GM23338 (cell line): ENCODE measurements around the gene GNB4. TPM values are rescaled to one million over a fixed set of nuclear protein-coding genes. Genes with fewer than 3 reads are reported as not detected.

Experiments used
- ATAC-seq: fragments of 200-7000 bp; cut with Tn5 transposase; 3 replicates; pipeline ENCODE4 v1.9.1; 2020
- DNase-seq: peaks from one replicate; pipeline ENCODE4 v3.0.0-alpha.2; 2015; ENCODE audit warnings: low spot score
- H2AFZ ChIP-seq: fragments of 200-600 bp; sonication (generic); 2 replicates; pipeline ENCODE4 v1.8.0; 2016; ENCODE audit warnings: antibody characterized with exemption, mild to moderate bottlenecking, moderate library complexity
- H3F3A ChIP-seq: fragments of 200-600 bp; sonication (generic); replicated peaks from 2 replicates; pipeline ENCODE4 v1.8.0; 2017; ENCODE audit warnings: antibody characterized with exemption, mixed run types, low read depth
- H3K27ac ChIP-seq: fragments of 200-600 bp; sonication (generic); 2 replicates; pipeline ENCODE4 v1.6.1; 2016; ENCODE audit warnings: low read depth
- H3K27me3 ChIP-seq: fragments of 200-600 bp; sonication (generic); 2 replicates; pipeline ENCODE4 v1.8.0; 2016; ENCODE audit warnings: mild to moderate bottlenecking, mixed run types, moderate library complexity; ENCODE audit not compliant: insufficient read depth
- H3K36me3 ChIP-seq: fragments of 200-600 bp; sonication (generic); 2 replicates; pipeline ENCODE4 v1.8.0; 2016; ENCODE audit warnings: mild to moderate bottlenecking; ENCODE audit not compliant: insufficient read depth
- H3K4me1 ChIP-seq: fragments of 200-600 bp; sonication (generic); 2 replicates; pipeline ENCODE4 v1.8.0; 2016; ENCODE audit warnings: mild to moderate bottlenecking, moderate library complexity; ENCODE audit not compliant: insufficient read depth
- H3K4me2 ChIP-seq: fragments of 200-600 bp; sonication (generic); 2 replicates; pipeline ENCODE4 v1.7.1; 2017; ENCODE audit warnings: mixed run types
- H3K4me3 ChIP-seq: fragments of 200-600 bp; sonication (generic); 2 replicates; pipeline ENCODE4 v1.6.1; 2016; ENCODE audit warnings: mixed run types
- H3K79me2 ChIP-seq: fragments of 200-600 bp; sonication (generic); replicated peaks from 2 replicates; pipeline ENCODE4 v1.8.0; 2017; ENCODE audit warnings: mild to moderate bottlenecking; ENCODE audit not compliant: insufficient read depth
- H3K9me2 ChIP-seq: fragments of 200-600 bp; sonication (generic); 2 replicates; pipeline ENCODE4 v1.8.0; 2017; ENCODE audit not compliant: insufficient read depth
- H4K20me1 ChIP-seq: fragments of 200-600 bp; sonication (generic); replicated peaks from 2 replicates; pipeline ENCODE4 v1.8.0; 2017; ENCODE audit warnings: mild to moderate bottlenecking; ENCODE audit not compliant: insufficient read depth
- H3K27ac Mint-ChIP-seq: 2 replicates; pipeline ENCODE4 v1.8.0; 2020; ENCODE audit warnings: inconsistent platforms, mild to moderate bottlenecking, moderate library complexity, mixed read lengths
- H3K27me3 Mint-ChIP-seq: 3 replicates; pipeline ENCODE4 v1.8.0; 2022; ENCODE audit warnings: low read depth, mild to moderate bottlenecking, moderate library complexity, mixed read lengths, inconsistent platforms; ENCODE audit not compliant: insufficient read depth, poor library complexity
- H3K36me3 Mint-ChIP-seq: 3 replicates; pipeline ENCODE4 v1.8.0; 2021; ENCODE audit warnings: low read depth, mild to moderate bottlenecking, inconsistent platforms, moderate library complexity, mixed read lengths
- H3K4me1 Mint-ChIP-seq: 3 replicates; pipeline ENCODE4 v1.8.0; 2020; ENCODE audit warnings: mild to moderate bottlenecking, inconsistent platforms, mixed read lengths
- H3K4me3 Mint-ChIP-seq: 3 replicates; pipeline ENCODE4 v1.8.0; 2021; ENCODE audit warnings: moderate library complexity, mild to moderate bottlenecking, inconsistent platforms, mixed read lengths
- H3K9me3 Mint-ChIP-seq: 3 replicates; pipeline ENCODE4 v1.8.0; 2020; ENCODE audit warnings: moderate library complexity, mild to moderate bottlenecking, inconsistent platforms, mixed read lengths
- CREB1 ChIP-seq: fragments of 250-450 bp; sonication (Bioruptor Pico); IDR thresholded peaks from 2 replicates; pipeline ENCODE4 v1.5.0; 2020; ENCODE audit warnings: low read depth, mild to moderate bottlenecking, moderate library complexity
- EZH2phosphoT487 ChIP-seq: fragments of 200-600 bp; sonication (generic); IDR thresholded peaks from one replicate; pipeline ENCODE4 v1.8.1; 2018; ENCODE audit warnings: antibody characterized with exemption; ENCODE audit not compliant: unreplicated experiment
- JUNB ChIP-seq: IDR thresholded peaks from one replicate; pipeline ENCODE4 v1.6.1; 2016; ENCODE audit warnings: antibody characterized with exemption; ENCODE audit not compliant: unreplicated experiment
- POLR2AphosphoS5 ChIP-seq: IDR thresholded peaks from 2 replicates; pipeline ENCODE4 v1.6.1; 2016; ENCODE audit warnings: antibody characterized with exemption, low read depth
- polyA plus RNA-seq: library from polyadenylated mRNA; unstranded; fragments of >200 nt; fragmentation: Nextera tagmentation; extraction: Ambion mirVana; gene quantifications from 2 replicates; pipeline ENCODE4 v1.2.1, GENCODE V29; 2016
- total RNA-seq: library from RNA; depleted of rRNA; stranded (reverse); fragments of >200 nt; shearing (Covaris generic); gene quantifications from 2 replicates; pipeline ENCODE4 v1.2.3, GENCODE V29; 2014
- TF ChIP-seq, protein P1 (sequence below): IDR thresholded peaks from one replicate; pipeline ENCODE4 v1.6.1; 2018; ENCODE audit warnings: antibody characterized with exemption; ENCODE audit not compliant: unreplicated experiment
- TF ChIP-seq, protein P2 (sequence below): fragments of 250-450 bp; sonication (Bioruptor Pico); IDR thresholded peaks from 2 replicates; pipeline ENCODE4 v1.5.0; 2020; ENCODE audit warnings: mild to moderate bottlenecking, moderate library complexity

The GNB4 gene
- total and polyA plus RNA-seq, 2 experiments from 2014 or later, result 11.3 to 28.4 TPM

DNA sequence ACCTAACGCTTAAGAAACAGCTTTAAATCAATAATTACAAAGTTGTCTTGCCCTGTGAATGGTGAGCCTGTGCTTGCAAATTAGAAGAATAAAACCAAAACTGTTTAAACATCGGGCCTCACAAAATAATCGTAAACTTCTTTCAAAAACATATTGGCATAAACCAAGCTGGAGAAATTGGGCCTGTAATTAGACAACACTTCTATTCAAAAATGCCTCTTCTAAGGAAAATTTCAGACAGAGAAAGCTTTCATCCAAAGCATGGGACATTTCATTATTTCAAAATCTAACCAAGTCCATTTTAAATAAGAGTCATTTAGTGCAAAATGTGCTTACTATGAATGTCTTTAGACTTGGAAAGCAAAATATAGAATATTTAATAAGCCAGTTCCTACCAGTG, 35.5 kb upstream of the GNB4 start:
- Histone ChIP-seq H2AFZ (peak overlapping the region; percentile 72; the same call in 1 of the 2 replicates), H3K27me3 (no peaks in the 10 kb centered on the region), H3K36me3 (no peaks in the 10 kb centered on the region), H3K4me1 (no peaks in the 10 kb centered on the region), H3K4me3 (no peak overlapping the region), H3K27ac (no peak overlapping the region), H3K79me2 (no peaks in the 10 kb centered on the region), H3K9me2 (no peaks in the 10 kb centered on the region), H3K4me2 (no peak overlapping the region), H4K20me1 (no peaks in the 10 kb centered on the region), H3F3A (no peaks in the 10 kb centered on the region)
- no peak overlapping the region for H3K27ac Mint-ChIP-seq
- DNase-seq, result no peak
- TF ChIP-seq, protein P1, sequence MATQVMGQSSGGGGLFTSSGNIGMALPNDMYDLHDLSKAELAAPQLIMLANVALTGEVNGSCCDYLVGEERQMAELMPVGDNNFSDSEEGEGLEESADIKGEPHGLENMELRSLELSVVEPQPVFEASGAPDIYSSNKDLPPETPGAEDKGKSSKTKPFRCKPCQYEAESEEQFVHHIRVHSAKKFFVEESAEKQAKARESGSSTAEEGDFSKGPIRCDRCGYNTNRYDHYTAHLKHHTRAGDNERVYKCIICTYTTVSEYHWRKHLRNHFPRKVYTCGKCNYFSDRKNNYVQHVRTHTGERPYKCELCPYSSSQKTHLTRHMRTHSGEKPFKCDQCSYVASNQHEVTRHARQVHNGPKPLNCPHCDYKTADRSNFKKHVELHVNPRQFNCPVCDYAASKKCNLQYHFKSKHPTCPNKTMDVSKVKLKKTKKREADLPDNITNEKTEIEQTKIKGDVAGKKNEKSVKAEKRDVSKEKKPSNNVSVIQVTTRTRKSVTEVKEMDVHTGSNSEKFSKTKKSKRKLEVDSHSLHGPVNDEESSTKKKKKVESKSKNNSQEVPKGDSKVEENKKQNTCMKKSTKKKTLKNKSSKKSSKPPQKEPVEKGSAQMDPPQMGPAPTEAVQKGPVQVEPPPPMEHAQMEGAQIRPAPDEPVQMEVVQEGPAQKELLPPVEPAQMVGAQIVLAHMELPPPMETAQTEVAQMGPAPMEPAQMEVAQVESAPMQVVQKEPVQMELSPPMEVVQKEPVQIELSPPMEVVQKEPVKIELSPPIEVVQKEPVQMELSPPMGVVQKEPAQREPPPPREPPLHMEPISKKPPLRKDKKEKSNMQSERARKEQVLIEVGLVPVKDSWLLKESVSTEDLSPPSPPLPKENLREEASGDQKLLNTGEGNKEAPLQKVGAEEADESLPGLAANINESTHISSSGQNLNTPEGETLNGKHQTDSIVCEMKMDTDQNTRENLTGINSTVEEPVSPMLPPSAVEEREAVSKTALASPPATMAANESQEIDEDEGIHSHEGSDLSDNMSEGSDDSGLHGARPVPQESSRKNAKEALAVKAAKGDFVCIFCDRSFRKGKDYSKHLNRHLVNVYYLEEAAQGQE, result no peak
- peaks cover 7% of the 10 kb centered on the region for H3K4me1 Mint-ChIP-seq
- no peaks in the 10 kb centered on the region; the same call in 2 of the 3 replicates for H3K36me3 Mint-ChIP-seq
- H3K27me3 Mint-ChIP-seq, result no peaks in the 10 kb centered on the region
- ATAC-seq, result no peak
- no peak overlapping the region for H3K4me3 Mint-ChIP-seq
- H3K9me3 Mint-ChIP-seq, result peaks cover 12% of the 10 kb centered on the region

DNA sequence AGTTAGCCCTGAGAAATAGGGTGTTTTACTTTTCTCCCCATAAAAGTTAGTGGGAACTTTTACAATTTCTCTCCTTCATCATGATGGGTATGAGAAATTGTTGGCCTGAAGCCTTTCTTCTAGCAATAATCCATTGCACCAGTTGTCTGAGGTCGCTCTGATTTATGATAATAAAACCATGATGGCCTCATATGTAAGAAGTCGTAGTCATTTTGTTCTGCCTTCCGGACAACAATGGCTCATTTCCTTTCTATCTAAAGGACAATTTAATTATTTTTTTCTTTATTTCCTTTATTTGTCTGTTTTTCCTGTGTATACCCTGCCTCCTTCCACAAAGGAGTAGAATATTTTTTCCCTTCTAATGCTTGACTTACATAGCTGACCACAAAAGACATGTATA, 31.6 kb upstream of the GNB4 start:
- TF ChIP-seq POLR2AphosphoS5 (no peak), EZH2phosphoT487 (no peak), JUNB (no peak), CREB1 (CRISPR knock-in tag) (no peak)
- TF ChIP-seq, protein P2, sequence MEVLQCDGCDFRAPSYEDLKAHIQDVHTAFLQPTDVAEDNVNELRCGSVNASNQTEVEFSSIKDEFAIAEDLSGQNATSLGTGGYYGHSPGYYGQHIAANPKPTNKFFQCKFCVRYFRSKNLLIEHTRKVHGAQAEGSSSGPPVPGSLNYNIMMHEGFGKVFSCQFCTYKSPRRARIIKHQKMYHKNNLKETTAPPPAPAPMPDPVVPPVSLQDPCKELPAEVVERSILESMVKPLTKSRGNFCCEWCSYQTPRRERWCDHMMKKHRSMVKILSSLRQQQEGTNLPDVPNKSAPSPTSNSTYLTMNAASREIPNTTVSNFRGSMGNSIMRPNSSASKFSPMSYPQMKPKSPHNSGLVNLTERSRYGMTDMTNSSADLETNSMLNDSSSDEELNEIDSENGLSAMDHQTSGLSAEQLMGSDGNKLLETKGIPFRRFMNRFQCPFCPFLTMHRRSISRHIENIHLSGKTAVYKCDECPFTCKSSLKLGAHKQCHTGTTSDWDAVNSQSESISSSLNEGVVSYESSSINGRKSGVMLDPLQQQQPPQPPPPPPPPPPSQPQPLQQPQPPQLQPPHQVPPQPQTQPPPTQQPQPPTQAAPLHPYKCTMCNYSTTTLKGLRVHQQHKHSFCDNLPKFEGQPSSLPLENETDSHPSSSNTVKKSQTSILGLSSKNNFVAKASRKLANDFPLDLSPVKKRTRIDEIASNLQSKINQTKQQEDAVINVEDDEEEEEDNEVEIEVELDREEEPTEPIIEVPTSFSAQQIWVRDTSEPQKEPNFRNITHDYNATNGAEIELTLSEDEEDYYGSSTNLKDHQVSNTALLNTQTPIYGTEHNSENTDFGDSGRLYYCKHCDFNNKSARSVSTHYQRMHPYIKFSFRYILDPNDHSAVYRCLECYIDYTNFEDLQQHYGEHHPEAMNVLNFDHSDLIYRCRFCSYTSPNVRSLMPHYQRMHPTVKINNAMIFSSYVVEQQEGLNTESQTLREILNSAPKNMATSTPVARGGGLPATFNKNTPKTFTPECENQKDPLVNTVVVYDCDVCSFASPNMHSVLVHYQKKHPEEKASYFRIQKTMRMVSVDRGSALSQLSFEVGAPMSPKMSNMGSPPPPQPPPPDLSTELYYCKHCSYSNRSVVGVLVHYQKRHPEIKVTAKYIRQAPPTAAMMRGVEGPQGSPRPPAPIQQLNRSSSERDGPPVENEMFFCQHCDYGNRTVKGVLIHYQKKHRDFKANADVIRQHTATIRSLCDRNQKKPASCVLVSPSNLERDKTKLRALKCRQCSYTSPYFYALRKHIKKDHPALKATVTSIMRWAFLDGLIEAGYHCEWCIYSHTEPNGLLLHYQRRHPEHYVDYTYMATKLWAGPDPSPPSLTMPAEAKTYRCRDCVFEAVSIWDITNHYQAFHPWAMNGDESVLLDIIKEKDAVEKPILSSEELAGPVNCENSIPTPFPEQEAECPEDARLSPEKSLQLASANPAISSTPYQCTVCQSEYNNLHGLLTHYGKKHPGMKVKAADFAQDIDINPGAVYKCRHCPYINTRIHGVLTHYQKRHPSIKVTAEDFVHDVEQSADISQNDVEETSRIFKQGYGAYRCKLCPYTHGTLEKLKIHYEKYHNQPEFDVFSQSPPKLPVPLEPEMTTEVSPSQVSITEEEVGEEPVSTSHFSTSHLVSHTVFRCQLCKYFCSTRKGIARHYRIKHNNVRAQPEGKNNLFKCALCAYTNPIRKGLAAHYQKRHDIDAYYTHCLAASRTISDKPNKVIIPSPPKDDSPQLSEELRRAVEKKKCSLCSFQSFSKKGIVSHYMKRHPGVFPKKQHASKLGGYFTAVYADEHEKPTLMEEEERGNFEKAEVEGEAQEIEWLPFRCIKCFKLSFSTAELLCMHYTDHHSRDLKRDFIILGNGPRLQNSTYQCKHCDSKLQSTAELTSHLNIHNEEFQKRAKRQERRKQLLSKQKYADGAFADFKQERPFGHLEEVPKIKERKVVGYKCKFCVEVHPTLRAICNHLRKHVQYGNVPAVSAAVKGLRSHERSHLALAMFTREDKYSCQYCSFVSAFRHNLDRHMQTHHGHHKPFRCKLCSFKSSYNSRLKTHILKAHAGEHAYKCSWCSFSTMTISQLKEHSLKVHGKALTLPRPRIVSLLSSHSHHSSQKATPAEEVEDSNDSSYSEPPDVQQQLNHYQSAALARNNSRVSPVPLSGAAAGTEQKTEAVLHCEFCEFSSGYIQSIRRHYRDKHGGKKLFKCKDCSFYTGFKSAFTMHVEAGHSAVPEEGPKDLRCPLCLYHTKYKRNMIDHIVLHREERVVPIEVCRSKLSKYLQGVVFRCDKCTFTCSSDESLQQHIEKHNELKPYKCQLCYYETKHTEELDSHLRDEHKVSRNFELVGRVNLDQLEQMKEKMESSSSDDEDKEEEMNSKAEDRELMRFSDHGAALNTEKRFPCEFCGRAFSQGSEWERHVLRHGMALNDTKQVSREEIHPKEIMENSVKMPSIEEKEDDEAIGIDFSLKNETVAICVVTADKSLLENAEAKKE (CRISPR knock-in tag), result no peak
- TF ChIP-seq, protein P1, result no peak
- no peaks in the 10 kb centered on the region for H3K36me3 ChIP-seq
- no peaks in the 10 kb centered on the region for H3K4me1 ChIP-seq
- H3K27me3 ChIP-seq, result no peaks in the 10 kb centered on the region
- Mint-ChIP-seq H3K36me3 (peaks cover 3% of the 10 kb centered on the region; the same call in 1 of the 3 replicates), H3K9me3 (peaks cover 2% of the 10 kb centered on the region; the same call in 2 of the 3 replicates), H3K27ac (no peak overlapping the region), H3K4me1 (peaks cover 2% of the 10 kb centered on the region; the same call in 1 of the 3 replicates), H3K4me3 (no peak overlapping the region), H3K27me3 (no peaks in the 10 kb centered on the region)
- H3K4me3 ChIP-seq, result no peak overlapping the region
- no peaks in the 10 kb centered on the region for H3K79me2 ChIP-seq
- no peaks in the 10 kb centered on the region for H3F3A ChIP-seq
- no peak overlapping the region for H3K27ac ChIP-seq
- no peak overlapping the region for H3K4me2 ChIP-seq
- no peaks in the 10 kb centered on the region for H3K9me2 ChIP-seq
- no peak for ATAC-seq
- H2AFZ ChIP-seq, result no peak overlapping the region
- DNase-seq, result no peak
- no peaks in the 10 kb centered on the region for H4K20me1 ChIP-seq
